HepG2 (cell line): ENCODE data around the gene HSPA1A. TPM values are rescaled to one million over a fixed set of nuclear protein-coding genes. Genes with fewer than 3 reads are reported as not detected.
A peak's percentile ranks its signal among the peaks of the same experiment; 100 is the strongest.

Experiments used
- ADNP ChIP-seq: sonication (generic); formaldehyde crosslinking; IDR thresholded peaks from 2 replicates; pipeline ENCODE4 v1.4.0; 2020; ENCODE audit warnings: missing genetic modification reagents
- ARID2 ChIP-seq: sonication (generic); formaldehyde crosslinking; IDR thresholded peaks from 2 replicates; pipeline ENCODE4 v1.8.1; 2022; ENCODE audit warnings: mild to moderate bottlenecking, missing genetic modification reagents, borderline replicate concordance
- GABPB1 ChIP-seq: IDR thresholded peaks from 2 replicates; pipeline ENCODE4 v1.6.1; 2016; ENCODE audit warnings: mild to moderate bottlenecking, missing genetic modification reagents, moderate library complexity, missing compliant biosample characterization
- IRX3 ChIP-seq: sonication (generic); formaldehyde crosslinking; IDR thresholded peaks from 2 replicates; pipeline ENCODE4 v1.8.1; 2023; ENCODE audit warnings: mild to moderate bottlenecking, low read depth, missing genetic modification reagents, borderline replicate concordance
- KAT2B ChIP-seq: fragments of 150-350 bp; IDR thresholded peaks from 2 replicates; pipeline ENCODE4 v1.6.1; 2014; ENCODE audit warnings: low read depth, low read length, borderline replicate concordance
- NKX3-1 ChIP-seq: sonication (generic); formaldehyde crosslinking; IDR thresholded peaks from 2 replicates; pipeline ENCODE4 v1.5.0; 2020; ENCODE audit warnings: missing genetic modification reagents
- NR1H2 ChIP-seq: sonication (generic); formaldehyde crosslinking; IDR thresholded peaks from 2 replicates; pipeline ENCODE4 v1.8.1; 2022; ENCODE audit warnings: low read depth, missing genetic modification reagents, borderline replicate concordance
- PHF21A ChIP-seq: sonication (generic); formaldehyde crosslinking; IDR thresholded peaks from 2 replicates; pipeline ENCODE4 v1.5.0; 2020; ENCODE audit warnings: mild to moderate bottlenecking, missing genetic modification reagents
- PITX1 ChIP-seq: sonication (generic); formaldehyde crosslinking; IDR thresholded peaks from 2 replicates; pipeline ENCODE4 v1.5.1; 2020; ENCODE audit warnings: mild to moderate bottlenecking, missing genetic modification reagents
- RXRA ChIP-seq: sonication (generic); formaldehyde crosslinking; IDR thresholded peaks from 2 replicates; pipeline ENCODE4 v1.5.1; 2020; ENCODE audit warnings: missing genetic modification reagents
- SATB2 ChIP-seq: sonication (generic); formaldehyde crosslinking; IDR thresholded peaks from 2 replicates; pipeline ENCODE4 v1.5.0; 2020; ENCODE audit warnings: missing genetic modification reagents
- TSC22D2 ChIP-seq: sonication (generic); formaldehyde crosslinking; IDR thresholded peaks from 2 replicates; pipeline ENCODE4 v1.5.1; 2020; ENCODE audit warnings: missing genetic modification reagents, mild to moderate bottlenecking, borderline replicate concordance
- U2AF1 ChIP-seq: fragments of 200-400 bp; formaldehyde crosslinking; optimal IDR thresholded peaks from 2 replicates; pipeline ENCODE3; 2017; ENCODE audit warnings: mild to moderate bottlenecking, low read depth, low read length
- ZNF10 ChIP-seq: sonication (generic); formaldehyde crosslinking; IDR thresholded peaks from 2 replicates; pipeline ENCODE4 v1.4.0; 2020; ENCODE audit warnings: mild to moderate bottlenecking, low read depth, missing genetic modification reagents, borderline replicate concordance
- ZNF101 ChIP-seq: sonication (generic); formaldehyde crosslinking; IDR thresholded peaks from 2 replicates; pipeline ENCODE4 v1.4.0; 2020; ENCODE audit warnings: mild to moderate bottlenecking, low read depth, missing genetic modification reagents, borderline replicate concordance
- ZNF350 ChIP-seq: sonication (generic); formaldehyde crosslinking; IDR thresholded peaks from 2 replicates; pipeline ENCODE4 v1.4.0; 2020; ENCODE audit warnings: mild to moderate bottlenecking, low read depth, missing genetic modification reagents, borderline replicate concordance
- polyA plus RNA-seq, 8 experiments: library from polyadenylated mRNA; depleted of rRNA in 3 of 8; stranded (reverse) in 7 of 8; unstranded in 1 of 8; fragments of >200 nt; fragmentation: Illumina TruSeq in 4 of 8; extraction: Trizol in 4 of 8; gene quantifications; 2 replicates each; pipeline versions ENCODE4 v1.2.1 to v1.2.3, GENCODE V29; 2011 to 2016; ENCODE audit warnings: low read depth in 4 of 8, missing spikeins in 1 of 8, mixed read lengths in 1 of 8; ENCODE audit not compliant: insufficient read depth in 1 of 8
- total RNA-seq, 5 experiments: library from RNA; depleted of rRNA; stranded (reverse); fragments of >200 nt; fragmentation: Illumina TruSeq; extraction: Trizol; gene quantifications; 2 replicates each; pipeline ENCODE4 v1.2.3, GENCODE V29; 2016; ENCODE audit warnings: low read depth in 1 of 5
- TF ChIP-seq, protein P1 (sequence below): sonication (generic); formaldehyde crosslinking; IDR thresholded peaks from 2 replicates; pipeline ENCODE4 v1.8.0; 2022; ENCODE audit warnings: missing genetic modification reagents, low read depth, mild to moderate bottlenecking, borderline replicate concordance
- TF ChIP-seq, protein P2 (sequence below): sonication (generic); formaldehyde crosslinking; conservative IDR thresholded peaks from 2 replicates; pipeline ENCODE4 v1.4.0; 2020; ENCODE audit warnings: missing genetic modification reagents
- TF ChIP-seq, protein P3 (sequence below): sonication (generic); formaldehyde crosslinking; IDR thresholded peaks from 2 replicates; pipeline ENCODE4 v1.4.0; 2020; ENCODE audit warnings: missing genetic modification reagents
- TF ChIP-seq, protein P4 (sequence below): sonication (generic); formaldehyde crosslinking; conservative IDR thresholded peaks from 2 replicates; pipeline ENCODE4 v1.4.0; 2020; ENCODE audit warnings: missing genetic modification reagents

HSPA1A gene
- total and polyA plus RNA-seq, 2 of the 13 experiments (the other 11 are each of a cell fraction or from before 2014, with no cell fraction given), result 44.5 to 85.0 TPM

DNA sequence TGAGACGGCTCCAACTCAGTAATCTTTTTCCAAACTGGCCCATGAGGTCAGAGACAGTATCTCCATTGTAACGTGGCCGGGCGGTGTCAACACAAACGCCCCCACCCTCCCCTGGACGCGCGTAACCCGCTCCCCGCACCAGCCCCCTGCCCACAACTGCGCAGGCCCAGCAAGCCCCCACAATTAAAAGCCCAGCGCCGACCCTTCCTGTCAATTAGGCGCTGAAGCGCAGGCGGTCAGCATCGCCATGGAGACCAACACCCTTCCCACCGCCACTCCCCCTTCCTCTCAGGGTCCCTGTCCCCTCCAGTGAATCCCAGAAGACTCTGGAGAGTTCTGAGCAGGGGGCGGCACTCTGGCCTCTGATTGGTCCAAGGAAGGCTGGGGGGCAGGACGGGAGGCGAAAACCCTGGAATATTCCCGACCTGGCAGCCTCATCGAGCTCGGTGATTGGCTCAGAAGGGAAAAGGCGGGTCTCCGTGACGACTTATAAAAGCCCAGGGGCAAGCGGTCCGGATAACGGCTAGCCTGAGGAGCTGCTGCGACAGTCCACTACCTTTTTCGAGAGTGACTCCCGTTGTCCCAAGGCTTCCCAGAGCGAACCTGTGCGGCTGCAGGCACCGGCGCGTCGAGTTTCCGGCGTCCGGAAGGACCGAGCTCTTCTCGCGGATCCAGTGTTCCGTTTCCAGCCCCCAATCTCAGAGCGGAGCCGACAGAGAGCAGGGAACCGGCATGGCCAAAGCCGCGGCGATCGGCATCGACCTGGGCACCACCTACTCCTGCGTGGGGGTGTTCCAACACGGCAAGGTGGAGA is at the start of gene HSPA1A, which contains the start of gene HSPA1L (continued):
- TF ChIP-seq GABPB1 (CRISPR knock-in tag), result peak; percentile 79
- TF ChIP-seq NKX3-1 (CRISPR knock-in tag), result no peak
- TF ChIP-seq, protein P1, sequence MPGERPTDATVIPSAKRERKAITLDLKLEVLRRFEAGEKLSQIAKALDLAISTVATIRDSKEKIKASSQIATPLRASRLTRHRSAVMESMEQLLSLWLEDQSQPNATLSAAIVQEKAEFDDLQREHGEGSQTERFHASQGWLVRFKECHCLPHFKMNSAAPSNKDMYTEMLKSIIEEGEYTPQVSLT (CRISPR knock-in tag), result no peak
- TF ChIP-seq ZNF101 (CRISPR knock-in tag), result no peak
- no peak for TF ChIP-seq ADNP (CRISPR knock-in tag)
- no peak for TF ChIP-seq KAT2B
- TF ChIP-seq U2AF1, result no peak
- no peak for TF ChIP-seq IRX3 (CRISPR knock-in tag)
- TF ChIP-seq PITX1 (CRISPR knock-in tag), result no peak
- TF ChIP-seq RXRA (CRISPR knock-in tag), result no peak
- no peak for TF ChIP-seq ZNF350 (CRISPR knock-in tag)
- TF ChIP-seq, protein P2, sequence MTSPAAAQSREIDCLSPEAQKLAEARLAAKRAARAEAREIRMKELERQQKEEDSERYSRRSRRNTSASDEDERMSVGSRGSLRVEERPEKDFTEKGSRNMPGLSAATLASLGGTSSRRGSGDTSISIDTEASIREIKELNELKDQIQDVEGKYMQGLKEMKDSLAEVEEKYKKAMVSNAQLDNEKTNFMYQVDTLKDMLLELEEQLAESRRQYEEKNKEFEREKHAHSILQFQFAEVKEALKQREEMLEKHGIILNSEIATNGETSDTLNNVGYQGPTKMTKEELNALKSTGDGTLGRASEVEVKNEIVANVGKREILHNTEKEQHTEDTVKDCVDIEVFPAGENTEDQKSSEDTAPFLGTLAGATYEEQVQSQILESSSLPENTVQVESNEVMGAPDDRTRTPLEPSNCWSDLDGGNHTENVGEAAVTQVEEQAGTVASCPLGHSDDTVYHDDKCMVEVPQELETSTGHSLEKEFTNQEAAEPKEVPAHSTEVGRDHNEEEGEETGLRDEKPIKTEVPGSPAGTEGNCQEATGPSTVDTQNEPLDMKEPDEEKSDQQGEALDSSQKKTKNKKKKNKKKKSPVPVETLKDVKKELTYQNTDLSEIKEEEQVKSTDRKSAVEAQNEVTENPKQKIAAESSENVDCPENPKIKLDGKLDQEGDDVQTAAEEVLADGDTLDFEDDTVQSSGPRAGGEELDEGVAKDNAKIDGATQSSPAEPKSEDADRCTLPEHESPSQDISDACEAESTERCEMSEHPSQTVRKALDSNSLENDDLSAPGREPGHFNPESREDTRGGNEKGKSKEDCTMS, result no peak
- TF ChIP-seq, protein P3, sequence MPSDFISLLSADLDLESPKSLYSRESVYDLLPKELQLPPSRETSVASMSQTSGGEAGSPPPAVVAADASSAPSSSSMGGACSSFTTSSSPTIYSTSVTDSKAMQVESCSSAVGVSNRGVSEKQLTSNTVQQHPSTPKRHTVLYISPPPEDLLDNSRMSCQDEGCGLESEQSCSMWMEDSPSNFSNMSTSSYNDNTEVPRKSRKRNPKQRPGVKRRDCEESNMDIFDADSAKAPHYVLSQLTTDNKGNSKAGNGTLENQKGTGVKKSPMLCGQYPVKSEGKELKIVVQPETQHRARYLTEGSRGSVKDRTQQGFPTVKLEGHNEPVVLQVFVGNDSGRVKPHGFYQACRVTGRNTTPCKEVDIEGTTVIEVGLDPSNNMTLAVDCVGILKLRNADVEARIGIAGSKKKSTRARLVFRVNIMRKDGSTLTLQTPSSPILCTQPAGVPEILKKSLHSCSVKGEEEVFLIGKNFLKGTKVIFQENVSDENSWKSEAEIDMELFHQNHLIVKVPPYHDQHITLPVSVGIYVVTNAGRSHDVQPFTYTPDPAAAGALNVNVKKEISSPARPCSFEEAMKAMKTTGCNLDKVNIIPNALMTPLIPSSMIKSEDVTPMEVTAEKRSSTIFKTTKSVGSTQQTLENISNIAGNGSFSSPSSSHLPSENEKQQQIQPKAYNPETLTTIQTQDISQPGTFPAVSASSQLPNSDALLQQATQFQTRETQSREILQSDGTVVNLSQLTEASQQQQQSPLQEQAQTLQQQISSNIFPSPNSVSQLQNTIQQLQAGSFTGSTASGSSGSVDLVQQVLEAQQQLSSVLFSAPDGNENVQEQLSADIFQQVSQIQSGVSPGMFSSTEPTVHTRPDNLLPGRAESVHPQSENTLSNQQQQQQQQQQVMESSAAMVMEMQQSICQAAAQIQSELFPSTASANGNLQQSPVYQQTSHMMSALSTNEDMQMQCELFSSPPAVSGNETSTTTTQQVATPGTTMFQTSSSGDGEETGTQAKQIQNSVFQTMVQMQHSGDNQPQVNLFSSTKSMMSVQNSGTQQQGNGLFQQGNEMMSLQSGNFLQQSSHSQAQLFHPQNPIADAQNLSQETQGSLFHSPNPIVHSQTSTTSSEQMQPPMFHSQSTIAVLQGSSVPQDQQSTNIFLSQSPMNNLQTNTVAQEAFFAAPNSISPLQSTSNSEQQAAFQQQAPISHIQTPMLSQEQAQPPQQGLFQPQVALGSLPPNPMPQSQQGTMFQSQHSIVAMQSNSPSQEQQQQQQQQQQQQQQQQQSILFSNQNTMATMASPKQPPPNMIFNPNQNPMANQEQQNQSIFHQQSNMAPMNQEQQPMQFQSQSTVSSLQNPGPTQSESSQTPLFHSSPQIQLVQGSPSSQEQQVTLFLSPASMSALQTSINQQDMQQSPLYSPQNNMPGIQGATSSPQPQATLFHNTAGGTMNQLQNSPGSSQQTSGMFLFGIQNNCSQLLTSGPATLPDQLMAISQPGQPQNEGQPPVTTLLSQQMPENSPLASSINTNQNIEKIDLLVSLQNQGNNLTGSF, result no peak
- no peak for TF ChIP-seq ZNF10 (CRISPR knock-in tag)
- no peak for TF ChIP-seq SATB2 (CRISPR knock-in tag)
- TF ChIP-seq ARID2, result 0 out of 2 replicates have a peak, but pooled peaks have one; percentile 37
- no peak for TF ChIP-seq NR1H2 (CRISPR knock-in tag)
- TF ChIP-seq PHF21A (CRISPR knock-in tag), result peak; percentile 79
- TF ChIP-seq TSC22D2 (CRISPR knock-in tag), result peak; percentile 40; the same call in 1 of the 2 replicates
- TF ChIP-seq, protein P4, sequence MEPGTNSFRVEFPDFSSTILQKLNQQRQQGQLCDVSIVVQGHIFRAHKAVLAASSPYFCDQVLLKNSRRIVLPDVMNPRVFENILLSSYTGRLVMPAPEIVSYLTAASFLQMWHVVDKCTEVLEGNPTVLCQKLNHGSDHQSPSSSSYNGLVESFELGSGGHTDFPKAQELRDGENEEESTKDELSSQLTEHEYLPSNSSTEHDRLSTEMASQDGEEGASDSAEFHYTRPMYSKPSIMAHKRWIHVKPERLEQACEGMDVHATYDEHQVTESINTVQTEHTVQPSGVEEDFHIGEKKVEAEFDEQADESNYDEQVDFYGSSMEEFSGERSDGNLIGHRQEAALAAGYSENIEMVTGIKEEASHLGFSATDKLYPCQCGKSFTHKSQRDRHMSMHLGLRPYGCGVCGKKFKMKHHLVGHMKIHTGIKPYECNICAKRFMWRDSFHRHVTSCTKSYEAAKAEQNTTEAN (CRISPR knock-in tag), result no peak
